Gastroesophageal sphincter (tissue), 4 donors: ENCODE results near the gene ENO2. TPM values are rescaled to one million over a fixed set of nuclear protein-coding genes. Genes with fewer than 3 reads are reported as not detected.

Experiments used
- ATAC-seq: fragments of 150-250 bp; one replicate; pipeline ENCODE4 v1.9.1; 2016; ENCODE audit warnings: mild to moderate bottlenecking, moderate library complexity
- H3K27ac ChIP-seq, 4 donors: fragments of 200-600 bp; sonication (generic) in 3 of 4; 1 replicate in 3 of 4; 2 replicates in 1 of 4; pipeline ENCODE4 v1.5.1; 2016 to 2019
- H3K27me3 ChIP-seq: fragments of 200-600 bp; sonication (generic); one replicate; pipeline ENCODE4 v1.5.1; 2019
- H3K36me3 ChIP-seq, 2 donors: fragments of 200-600 bp; sonication (generic); one replicate each; pipeline ENCODE4 v1.5.1; 2019; ENCODE audit warnings: control low read depth in 1 of 2
- H3K4me1 ChIP-seq, 3 donors: fragments of 200-600 bp; sonication (generic); 1 replicate in 2 of 3; 2 replicates in 1 of 3; pipeline ENCODE4 v1.5.1; 2016 to 2019; ENCODE audit warnings: control low read depth in 2 of 3
- H3K4me3 ChIP-seq, 2 donors: fragments of 200-600 bp; sonication (generic); one replicate each; pipeline ENCODE4 v1.5.1; 2019; ENCODE audit warnings: mild to moderate bottlenecking in 1 of 2, moderate library complexity in 1 of 2
- H3K9me3 ChIP-seq, 3 donors: fragments of 200-600 bp; sonication (generic); one replicate each; pipeline ENCODE4 v1.5.1; 2017 to 2019; ENCODE audit warnings: control low read depth in 2 of 3
- CTCF ChIP-seq, 4 experiments: fragments of 200-600 bp in 2 of 4; fragments of 450-650 bp in 2 of 4; sonication (generic) in 1 of 4; IDR thresholded peaks; one replicate each; pipeline ENCODE4 v1.5.1; 2017 to 2019; ENCODE audit warnings: antibody characterized with exemption in 4 of 4, mild to moderate bottlenecking in 2 of 4, moderate library complexity in 2 of 4
- EP300 ChIP-seq: sonication (generic); formaldehyde crosslinking; IDR thresholded peaks from one replicate; pipeline ENCODE4 v1.6.1; 2017; ENCODE audit warnings: antibody characterized with exemption, mild to moderate bottlenecking
- POLR2A ChIP-seq, 2 donors: fragments of 450-650 bp; IDR thresholded peaks; one replicate each; pipeline ENCODE4 v1.6.1; 2017; ENCODE audit warnings: antibody characterized with exemption in 2 of 2, mild to moderate bottlenecking in 2 of 2, moderate library complexity in 1 of 2
- POLR2AphosphoS5 ChIP-seq: sonication (generic); formaldehyde crosslinking; IDR thresholded peaks from one replicate; pipeline ENCODE4 v1.6.1; 2017; ENCODE audit warnings: antibody characterized with exemption
- WGBS, 2 donors: methylation state at CpG; one replicate each; pipeline ENCODE4 v1.1.5; 2018; ENCODE audit warnings: low coverage in 1 of 2; 5-methylcytosine and 5-hydroxymethylcytosine counted together
- total RNA-seq, 4 donors: library from RNA; depleted of rRNA; stranded (reverse); fragments of >200 nt; gene quantifications; one replicate each; pipeline ENCODE4 v1.1.0, GENCODE V29; 2016

Gene ENO2
- total RNA-seq, 4 donors from 2014 or later: 31.2 to 68.2 (median 43.5) TPM

DNA sequence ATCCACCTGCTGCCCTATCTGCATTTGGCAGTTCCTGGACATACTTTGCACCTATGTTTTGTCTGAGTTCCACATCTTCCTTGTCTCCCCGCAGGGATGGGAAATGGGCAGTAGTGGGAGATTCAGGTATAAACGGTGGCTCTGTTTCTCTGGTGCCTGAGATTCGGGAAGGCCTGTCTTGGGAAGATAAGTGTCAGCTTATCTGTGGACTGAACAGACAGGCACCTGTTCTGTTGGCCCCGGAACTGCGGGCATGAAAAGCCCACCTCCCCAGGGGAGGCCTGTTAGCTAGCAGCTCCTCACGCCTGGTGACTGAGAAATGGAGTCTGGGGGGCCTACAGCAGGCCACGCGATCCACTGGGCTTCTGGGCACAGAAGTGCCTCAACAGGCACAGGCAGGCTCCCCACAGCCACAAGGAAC is 50.2 kb downstream of the ENO2 start:
- H3K4me3 ChIP-seq: no peak overlapping the region
- peaks cover 0 to 45% of the 10 kb centered on the region in 2 donors for H3K36me3 ChIP-seq
- no peaks in the 10 kb centered on the region for H3K27me3 ChIP-seq
- no peaks in the 10 kb centered on the region for H3K9me3 ChIP-seq
- peak; percentile 1 for ATAC-seq
- H3K27ac ChIP-seq: peak overlapping the region; percentile 22 to 84 (median 82)
- TF ChIP-seq POLR2A (IDR thresholded peaks at IDR 0.05) (no peak), POLR2AphosphoS5 (no peak), CTCF (IDR thresholded peaks at IDR 0.05) (no peak), EP300 (no peak)
- WGBS, 2 donors: 58% methylated on average over 2 of the region's 8 CpGs
- H3K4me1 ChIP-seq: peaks cover 4 to 71% (median 21%) of the 10 kb centered on the region in 3 donors

GRCh38 chr12:6965026-6965661 is 50.8 kb downstream of the ENO2 start:
- Histone ChIP-seq H3K4me3 (no peak overlapping the region), H3K4me1 (peaks cover 4 to 71% (median 25%) of the 10 kb centered on the region in 3 donors), H3K27ac (peak overlapping the region; percentile 22 to 84 (median 82)), H3K9me3 (no peaks in the 10 kb centered on the region), H3K27me3 (no peaks in the 10 kb centered on the region), H3K36me3 (peaks cover 0 to 45% of the 10 kb centered on the region in 2 donors)
- ATAC-seq: peak; percentile 84
- 0 to 10% methylated on average over 1 to 9 of the region's 12 CpGs for WGBS, 2 donors
- no peak for TF ChIP-seq EP300
- TF ChIP-seq CTCF (IDR thresholded peaks at IDR 0.05): peak in 3 of 4 experiments; percentile 90 to 94 (median 92)
- peak; percentile 48 for TF ChIP-seq POLR2AphosphoS5
- no peak for TF ChIP-seq POLR2A (IDR thresholded peaks at IDR 0.05)

DNA sequence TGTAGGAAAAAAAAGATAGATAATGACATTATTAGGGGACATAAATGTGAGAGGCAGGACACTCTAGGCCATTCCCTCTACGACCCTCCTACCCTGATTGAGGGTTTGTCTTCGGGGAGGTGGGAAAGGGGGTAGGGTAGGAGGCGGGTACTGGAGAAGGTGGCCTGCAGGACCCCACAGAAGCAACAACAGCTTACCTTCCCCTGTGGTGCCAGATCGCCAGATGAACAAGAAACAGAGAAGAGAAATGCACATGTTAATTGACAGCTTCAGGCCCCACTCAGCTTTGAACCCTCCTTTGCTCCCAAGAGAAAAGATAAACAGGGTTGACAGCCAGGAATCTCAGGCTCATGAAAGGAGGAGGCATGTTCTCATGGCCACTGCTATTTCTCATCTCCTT is 51.3 kb downstream of the ENO2 start:
- H3K36me3 ChIP-seq: peaks cover 0 to 45% of the 10 kb centered on the region in 2 donors
- no peaks in the 10 kb centered on the region for H3K9me3 ChIP-seq
- H3K4me3 ChIP-seq: no peak overlapping the region
- WGBS, 2 donors: 20 to 73% methylated on average over 1 to 2 of the region's 4 CpGs
- ATAC-seq: no peak
- H3K4me1 ChIP-seq: peaks cover 4 to 65% (median 25%) of the 10 kb centered on the region in 3 donors
- H3K27ac ChIP-seq: peak overlapping the region in 3 of 4 donors; percentile 81 to 84 (median 82)
- no peak for TF ChIP-seq POLR2AphosphoS5
- no peak for TF ChIP-seq CTCF (IDR thresholded peaks at IDR 0.05)
- TF ChIP-seq EP300: no peak
- no peak for TF ChIP-seq POLR2A (IDR thresholded peaks at IDR 0.05)
- no peaks in the 10 kb centered on the region for H3K27me3 ChIP-seq

DNA sequence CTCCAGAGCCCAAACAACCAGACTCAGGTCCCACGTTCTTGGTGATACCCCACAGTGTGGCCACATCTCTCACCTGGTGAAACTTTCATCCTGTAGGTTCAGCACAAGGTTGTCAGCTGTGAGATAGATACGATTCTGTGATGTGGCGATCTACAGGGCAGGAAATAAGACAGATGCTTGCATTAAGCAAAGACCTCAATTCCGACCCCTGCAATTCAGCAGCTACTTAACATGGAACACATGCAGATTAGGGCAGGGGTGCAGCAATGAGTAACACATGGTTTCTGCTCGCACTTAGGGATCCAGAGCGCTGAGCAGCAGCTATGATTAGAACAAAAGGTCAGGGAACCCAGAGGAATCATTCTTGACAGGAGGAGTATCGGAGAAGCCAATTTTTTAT is 52.0 kb downstream of the ENO2 start:
- 67 to 76% methylated on average over 5 to 7 of the region's 7 CpGs for WGBS, 2 donors
- TF ChIP-seq EP300: no peak
- no peak for TF ChIP-seq POLR2A (IDR thresholded peaks at IDR 0.05)
- no peak for TF ChIP-seq POLR2AphosphoS5
- no peak for TF ChIP-seq CTCF (IDR thresholded peaks at IDR 0.05)
- Histone ChIP-seq H3K9me3 (no peaks in the 10 kb centered on the region), H3K27me3 (no peaks in the 10 kb centered on the region), H3K27ac (no peak overlapping the region), H3K4me3 (no peak overlapping the region), H3K4me1 (peaks cover 4 to 63% (median 22%) of the 10 kb centered on the region in 3 donors), H3K36me3 (peaks cover 0 to 45% of the 10 kb centered on the region in 2 donors)
- no peak for ATAC-seq

DNA sequence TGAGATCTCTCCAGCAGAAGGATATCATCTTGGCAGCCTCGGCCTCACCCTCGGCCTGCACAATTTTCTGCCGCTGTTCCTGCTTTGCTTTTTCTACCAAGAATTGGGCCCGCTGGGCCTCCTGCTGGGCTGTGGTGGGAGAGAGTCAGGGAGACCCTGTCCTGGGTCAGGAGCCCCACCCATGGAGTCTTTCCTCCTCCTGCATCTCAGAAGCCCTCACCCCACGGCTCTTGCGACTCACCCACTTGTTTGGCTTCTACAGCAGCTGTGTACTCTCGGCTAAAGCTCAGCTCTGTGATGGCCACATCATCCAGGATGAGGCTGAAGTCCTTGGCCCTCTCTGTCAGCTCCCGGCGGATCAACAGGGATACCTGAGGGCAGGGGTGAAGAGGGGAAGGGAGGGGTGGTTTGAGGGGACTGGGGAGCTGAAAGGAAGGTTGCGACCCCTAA is 53.3 kb downstream of the ENO2 start:
- Histone ChIP-seq H3K27ac (no peak overlapping the region), H3K4me3 (no peak overlapping the region), H3K27me3 (no peaks in the 10 kb centered on the region), H3K36me3 (peaks cover 0 to 45% of the 10 kb centered on the region in 2 donors), H3K9me3 (no peaks in the 10 kb centered on the region), H3K4me1 (peaks cover 4 to 63% (median 29%) of the 10 kb centered on the region in 3 donors)
- TF ChIP-seq EP300 (no peak), CTCF (IDR thresholded peaks at IDR 0.05) (no peak), POLR2AphosphoS5 (no peak), POLR2A (IDR thresholded peaks at IDR 0.05) (no peak)
- WGBS, 2 donors: 70 to 79% methylated on average over 2 to 3 of the region's 10 CpGs
- no peak for ATAC-seq
